B cell (primary cell): ENCODE data around the gene DCAF4. TPM values are rescaled to one million over a fixed set of nuclear protein-coding genes. Genes with fewer than 3 reads are reported as not detected.

Experiments used
- ATAC-seq: fragments of 200-7000 bp; cut with Tn5 transposase; one replicate; pipeline ENCODE4 v1.10.0; 2021; ENCODE audit warnings: low read depth, mild to moderate bottlenecking, moderate number of reproducible peaks, moderate library complexity
- CTCF ChIA-PET: fragments of 350-600 bp; sonication (Branson Sonifier 250); formaldehyde crosslinking; loops from one replicate; lab custom pipeline; 2021; ENCODE audit warnings: antibody characterized with exemption, inconsistent platforms; lab: Charles Lee
- POLR2A ChIA-PET: fragments of 350-600 bp; sonication (Branson Sonifier 250); formaldehyde crosslinking; loops from one replicate; lab custom pipeline; 2021; ENCODE audit warnings: antibody characterized with exemption; lab: Charles Lee
- DNase-seq: peaks from one replicate; pipeline ENCODE4 v3.0.0; 2013
- H2AFZ ChIP-seq: 2 replicates; pipeline ENCODE4 v1.6.1; 2012; ENCODE audit warnings: mild to moderate bottlenecking, low read depth, low read length; ENCODE audit not compliant: insufficient read depth, poor library complexity, severe bottlenecking
- H3K27ac ChIP-seq, 2 donors: 1 replicate in 1 of 2; 2 replicates in 1 of 2; pipeline ENCODE4 v1.5.1; 2012 to 2013; ENCODE audit warnings: low read length in 2 of 2, mild to moderate bottlenecking in 2 of 2, moderate library complexity in 1 of 2
- H3K27me3 ChIP-seq, 4 experiments: fragments of 200-600 bp in 1 of 4; sonication (generic) in 1 of 4; replicated peaks in 1 of 4; 1 replicate in 2 of 4; 2 replicates in 2 of 4; pipeline versions ENCODE4 v1.6.1 to v1.7.0; 2013 to 2016; ENCODE audit warnings: low read length in 3 of 4, mild to moderate bottlenecking in 2 of 4, mixed read lengths in 1 of 4, moderate library complexity in 1 of 4; ENCODE audit not compliant: insufficient read depth in 4 of 4, control insufficient read depth in 3 of 4; ENCODE audit errors: control extremely low read depth in 1 of 4
- H3K36me3 ChIP-seq, 2 experiments: replicated peaks in 1 of 2; 1 replicate in 1 of 2; 2 replicates in 1 of 2; pipeline versions ENCODE4 v1.6.1 to v1.7.1; 2013; ENCODE audit warnings: low read length in 1 of 2; ENCODE audit not compliant: insufficient read depth in 2 of 2, control insufficient read depth in 1 of 2; ENCODE audit errors: control extremely low read depth in 1 of 2, extremely low read depth in 1 of 2
- H3K4me1 ChIP-seq, 2 donors: fragments of 200-600 bp in 1 of 2; sonication (generic) in 1 of 2; 1 replicate in 1 of 2; 2 replicates in 1 of 2; pipeline versions ENCODE4 v1.5.1 to v1.6.1; 2013 to 2017; ENCODE audit warnings: low read length in 2 of 2; ENCODE audit not compliant: control insufficient read depth in 2 of 2, insufficient read depth in 2 of 2
- H3K4me2 ChIP-seq: replicated peaks from 2 replicates; pipeline ENCODE3; 2012; ENCODE audit warnings: mild to moderate bottlenecking, low read depth, low read length; ENCODE audit not compliant: poor library complexity, severe bottlenecking
- H3K4me3 ChIP-seq, 5 experiments: fragments of 200-600 bp in 1 of 5; sonication (generic) in 1 of 5; 1 replicate in 3 of 5; 2 replicates in 2 of 5; pipeline versions ENCODE4 v1.5.1 to v1.7.0; 2011 to 2016; ENCODE audit warnings: low read length in 4 of 5, mild to moderate bottlenecking in 4 of 5, low read depth in 2 of 5, control low read depth in 1 of 5, moderate library complexity in 1 of 5; ENCODE audit not compliant: insufficient read depth in 1 of 5; ENCODE audit errors: control extremely low read depth in 1 of 5, extremely low read depth in 1 of 5
- H3K79me2 ChIP-seq: fragments of 200-600 bp; sonication (generic); one replicate; pipeline ENCODE4 v1.6.0; 2016; ENCODE audit warnings: low read length; ENCODE audit not compliant: control insufficient read depth, insufficient read depth
- H3K9ac ChIP-seq: fragments of 200-600 bp; sonication (generic); 2 replicates; pipeline ENCODE4 v1.6.1; 2017; ENCODE audit warnings: mild to moderate bottlenecking, low read length, moderate library complexity
- H3K9me3 ChIP-seq, 3 donors: one replicate each; pipeline versions ENCODE4 v1.6.1 to v1.7.1; 2013; ENCODE audit warnings: low read length in 2 of 3; ENCODE audit not compliant: control insufficient read depth in 2 of 3, insufficient read depth in 1 of 3; ENCODE audit errors: control extremely low read depth in 1 of 3
- H4K20me1 ChIP-seq: 2 replicates; pipeline ENCODE4 v1.6.0; 2012; ENCODE audit warnings: mild to moderate bottlenecking, low read length; ENCODE audit not compliant: insufficient read depth, control insufficient read depth, poor library complexity, severe bottlenecking
- H3K27ac Mint-ChIP-seq: one replicate; pipeline ENCODE4 v1.8.0; 2021; ENCODE audit warnings: mixed read lengths
- H3K27me3 Mint-ChIP-seq: one replicate; pipeline ENCODE4 v1.8.0; 2021; ENCODE audit warnings: mixed read lengths
- H3K4me1 Mint-ChIP-seq: one replicate; pipeline ENCODE4 v1.8.0; 2021; ENCODE audit warnings: mixed read lengths
- H3K4me3 Mint-ChIP-seq: one replicate; pipeline ENCODE4 v1.8.0; 2021; ENCODE audit warnings: mixed read lengths
- H3K9me3 Mint-ChIP-seq: one replicate; pipeline ENCODE4 v1.8.0; 2022; ENCODE audit warnings: mixed read lengths; ENCODE audit not compliant: insufficient read depth
- CTCF ChIP-seq: fragments of 200-600 bp; IDR thresholded peaks from one replicate; pipeline ENCODE4 v1.8.0; 2022; ENCODE audit warnings: antibody characterized with exemption, mild to moderate bottlenecking
- EZH2 ChIP-seq: IDR thresholded peaks from 2 replicates; pipeline ENCODE4 v1.6.1; 2012; ENCODE audit warnings: borderline replicate concordance, low read depth, mild to moderate bottlenecking, moderate library complexity, low read length; ENCODE audit not compliant: insufficient read depth, poor library complexity, severe bottlenecking
- WGBS: methylation state at CpG from one replicate; pipeline ENCODE4 v1.1.5; 2013; ENCODE audit warnings: missing lambda C conversion rate; ENCODE audit not compliant: insufficient coverage; 5-methylcytosine and 5-hydroxymethylcytosine counted together
- intact Hi-C: fragments of 100-400 bp; cut with micrococcal nuclease; formaldehyde crosslinking; loops from one replicate; pipeline ENCODE4 v1.10.0; 2022
- polyA plus RNA-seq: library from polyadenylated mRNA; depleted of rRNA; stranded (reverse); fragments of >200 nt; gene quantifications from 2 replicates; pipeline ENCODE4 v1.2.3, GENCODE V29; 2012
- total RNA-seq, 2 donors: library from RNA; stranded (reverse); fragments of 120-200 nt in 1 of 2; gene quantifications; 1 replicate in 1 of 2; 2 replicates in 1 of 2; pipeline versions ENCODE4 v1.2.3 to v1.2.4, GENCODE V29; 2013 to 2022

Gene DCAF4
- total and polyA plus RNA-seq, 2 donors (not counting 1 experiment from before 2014, with no cell fraction given): 35.3 to 54.6 TPM

GRCh38 chr14:72893636-72894322 is 32.5 kb upstream of the DCAF4 start, which contains the start of gene DPF3:
Gene DPF3 (minus strand): TSS chr14:72894101. CDS start chr14:72894088, 13 bp downstream.
- DNase-seq (peak; percentile 94), ATAC-seq (peak; percentile 98)
- Mint-ChIP-seq H3K4me3 (peak within 1 kb of the TSS; percentile 92), H3K4me1 (peaks cover 33% of the 10 kb centered on the region), H3K27me3 (peaks cover 6% of the 10 kb centered on the region), H3K27ac (peak within 1 kb of the TSS; percentile 70), H3K9me3 (no peaks in the 10 kb centered on the region)
- Histone ChIP-seq H3K4me1 (peaks cover 17 to 25% of the 10 kb centered on the region in 2 donors), H3K4me2 (peak within 1 kb of the TSS; percentile 84), H3K4me3 (peak within 1 kb of the TSS; percentile 84 to 94 (median 89)), H3K27me3 (peaks cover 0 to 18% (median 5%) of the 10 kb centered on the region in 4 experiments), H3K27ac (peak within 1 kb of the TSS in 1 of 2 donors; percentile 38), H3K9me3 (no peaks in the 10 kb centered on the region), H3K9ac (peak within 1 kb of the TSS; percentile 69), H3K79me2 (peaks cover 41% of the 10 kb centered on the region), H4K20me1 (peaks cover 14% of the 10 kb centered on the region), H2AFZ (peak within 1 kb of the TSS; percentile 82), H3K36me3 (no peaks in the 10 kb centered on the region)
- intact Hi-C loops: loop anchor here (1.0 to 10.0 kb wide), 6 partner anchors 12 to 376 kb away; partner anchors contain the start of genes DCAF4 and ZFYVE1
- ChIA-PET POLR2A (interaction anchor here (0.5 to 1.5 kb wide), 3 partner anchors 10 to 379 kb away, joined by 4 to 6 read pairs (median 5); no protein-coding TSS in a partner anchor), CTCF (interaction anchor here (0.5 to 5.7 kb wide), 10 partner anchors 10 to 380 kb away, joined by 3 to 68 read pairs (median 6); no protein-coding TSS in a partner anchor)
- TF ChIP-seq EZH2: no peak
- TF ChIP-seq CTCF: no peak
- under 1% methylated on average over 33 of the region's 54 CpGs for WGBS

- Mint-ChIP-seq H3K4me3 (peak overlapping the region; percentile 92), H3K9me3 (no peaks in the 10 kb centered on the region), H3K4me1 (peaks cover 30% of the 10 kb centered on the region), H3K27ac (peak overlapping the region; percentile 70), H3K27me3 (peaks cover 6% of the 10 kb centered on the region)
- TF ChIP-seq CTCF: no peak
- no peak for TF ChIP-seq EZH2
- H3K27me3 ChIP-seq: peaks cover 0 to 18% (median 5%) of the 10 kb centered on the region in 4 experiments
- DNase-seq: no peak
- intact Hi-C loops: loop anchor here (1.0 to 10.0 kb wide), 6 partner anchors 11 to 377 kb away; partner anchors contain the start of genes DCAF4 and ZFYVE1
- peak overlapping the region; percentile 84 to 94 (median 89) for H3K4me3 ChIP-seq
- peak overlapping the region; percentile 69 for H3K9ac ChIP-seq
- H3K27ac ChIP-seq: no peak overlapping the region
- H3K9me3 ChIP-seq: no peaks in the 10 kb centered on the region
- 0% methylated on average over 6 of the region's 11 CpGs for WGBS
- ChIA-PET POLR2A (interaction anchor here (1.5 kb wide), 2 partner anchors 375 to 380 kb away, joined by 4 to 5 read pairs; no protein-coding TSS in a partner anchor), CTCF (interaction anchor here (1.0 to 5.7 kb wide), 8 partner anchors 10 to 380 kb away, joined by 3 to 68 read pairs (median 7); no protein-coding TSS in a partner anchor)
- no peaks in the 10 kb centered on the region for H3K36me3 ChIP-seq
- H2AFZ ChIP-seq: peak overlapping the region; percentile 82
- peaks cover 36% of the 10 kb centered on the region for H3K79me2 ChIP-seq
- H3K4me2 ChIP-seq: peak overlapping the region; percentile 84
- peaks cover 17 to 25% of the 10 kb centered on the region in 2 donors for H3K4me1 ChIP-seq
- peaks cover 11% of the 10 kb centered on the region for H4K20me1 ChIP-seq
- no peak for ATAC-seq
Measured at GRCh38 chr14:72894323-72894622, 32.0 kb upstream of the DCAF4 start.
